Measurements from ENCODE around the gene SH2D3C. TPM values are rescaled to one million over a fixed set of nuclear protein-coding genes. Genes with fewer than 3 reads are reported as not detected.
A peak's percentile ranks its signal among the peaks of the same experiment; 100 is the strongest.

Gene SH2D3C
- total and polyA plus RNA-seq, 9 of the 15 experiments (the other 6 are each of a cell fraction or from before 2014, with no cell fraction given), result 0.03 to 1.2 (median 0.22) TPM; not detected in 1

DNA sequence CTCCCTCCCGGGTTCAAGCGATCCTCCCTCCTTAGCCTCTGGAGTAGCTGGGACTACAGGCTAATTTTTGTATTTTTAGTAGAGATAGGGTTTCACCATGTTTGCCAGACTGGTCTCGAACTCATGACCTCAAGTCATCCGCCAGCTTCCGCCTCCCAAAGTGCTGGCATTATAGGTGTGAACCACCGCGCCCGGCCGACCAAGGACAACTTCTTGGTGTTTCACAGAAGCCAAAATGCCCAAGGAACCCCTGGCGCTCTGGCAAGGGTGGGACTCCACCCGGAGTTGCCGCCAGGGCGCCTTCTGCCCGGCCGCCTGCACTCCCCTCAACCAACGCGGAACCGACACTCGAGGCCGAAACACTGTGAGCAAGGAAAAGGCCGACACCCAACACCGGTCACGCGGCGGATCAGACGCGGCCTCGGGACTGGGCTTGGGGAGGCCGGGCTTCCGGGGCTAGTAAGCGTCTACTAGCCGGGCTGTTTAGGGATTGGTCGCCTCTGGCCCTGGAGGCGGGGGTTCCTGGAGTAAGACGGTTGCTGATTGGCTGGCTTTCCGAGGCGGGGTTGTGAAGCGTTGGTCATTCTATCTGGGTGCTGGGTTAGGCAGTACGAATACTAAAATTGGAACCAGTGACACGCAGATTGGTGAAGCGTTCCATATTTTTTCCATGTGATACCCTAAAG, 79.3 kb downstream of the SH2D3C start (continued):
- TF ChIP-seq KLF13 (tag; IDR thresholded peaks at IDR 0.05; ENCODE audit: borderline replicate concordance, low read depth) (0 out of 2 replicates have a peak, but pooled peaks have one; percentile 32), POLR2B (IDR thresholded peaks at IDR 0.05; ENCODE audit: low read depth, partially characterized antibody) (peak; percentile 84), RBM22 (IDR thresholded peaks at IDR 0.05; ENCODE audit: low read depth, low read length, poor library complexity, severe bottlenecking) (peak; percentile 21), SMARCE1 (IDR thresholded peaks at IDR 0.05) (peak; percentile 57)
- TF ChIP-seq, protein P1, sequence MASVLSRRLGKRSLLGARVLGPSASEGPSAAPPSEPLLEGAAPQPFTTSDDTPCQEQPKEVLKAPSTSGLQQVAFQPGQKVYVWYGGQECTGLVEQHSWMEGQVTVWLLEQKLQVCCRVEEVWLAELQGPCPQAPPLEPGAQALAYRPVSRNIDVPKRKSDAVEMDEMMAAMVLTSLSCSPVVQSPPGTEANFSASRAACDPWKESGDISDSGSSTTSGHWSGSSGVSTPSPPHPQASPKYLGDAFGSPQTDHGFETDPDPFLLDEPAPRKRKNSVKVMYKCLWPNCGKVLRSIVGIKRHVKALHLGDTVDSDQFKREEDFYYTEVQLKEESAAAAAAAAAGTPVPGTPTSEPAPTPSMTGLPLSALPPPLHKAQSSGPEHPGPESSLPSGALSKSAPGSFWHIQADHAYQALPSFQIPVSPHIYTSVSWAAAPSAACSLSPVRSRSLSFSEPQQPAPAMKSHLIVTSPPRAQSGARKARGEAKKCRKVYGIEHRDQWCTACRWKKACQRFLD (CRISPR knock-in tag; IDR thresholded peaks at IDR 0.05), result peak; percentile 91

DNA sequence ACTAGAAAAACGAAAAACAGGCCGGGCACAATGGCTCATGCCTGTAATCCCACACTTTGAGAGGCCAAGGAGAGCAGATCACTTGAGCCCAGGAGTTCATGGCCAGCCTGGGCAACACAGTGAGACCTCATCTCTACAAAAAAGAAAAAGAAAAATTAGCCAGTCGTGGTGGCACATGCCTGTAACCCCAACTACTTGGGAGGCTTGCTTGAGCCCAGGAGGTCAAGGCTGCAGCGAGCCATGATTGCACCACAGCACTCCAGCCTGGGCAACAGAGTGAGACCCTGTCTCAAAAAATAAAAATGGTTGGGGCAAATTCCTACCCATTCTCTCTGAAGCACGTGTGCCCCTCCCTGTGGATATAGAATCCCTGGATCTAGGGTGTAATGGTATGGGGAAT, 80.1 kb downstream of the SH2D3C start:
- Histone ChIP-seq H4K20me1 (replicated peaks; ENCODE audit: control insufficient read depth, insufficient read depth, low read length) (no peaks in the 10 kb centered on the region), H3K27me3 (ENCODE audit: control insufficient read depth in 2 of 2, insufficient read depth in 2 of 2, low read length in 2 of 2) (no peaks in the 10 kb centered on the region), H3K4me1 (replicated peaks in 1 of 2; ENCODE audit: control insufficient read depth in 2 of 2, insufficient read depth in 2 of 2, low read length in 2 of 2) (peaks cover 25 to 26% of the 10 kb centered on the region in 2 experiments), H3K9ac (ENCODE audit: insufficient read depth in 1 of 2, low read depth in 2 of 2, low read length in 2 of 2) (peak overlapping the region in 1 of 2 experiments; percentile 60; a peak in 1 of 4 replicates), H3K79me2 (ENCODE audit: control insufficient read depth, insufficient read depth, low read length) (no peaks in the 10 kb centered on the region), H3K4me2 (ENCODE audit: insufficient read depth, low read length) (peak overlapping the region; percentile 59; the same call in 1 of the 2 replicates), H3K36me3 (ENCODE audit: control insufficient read depth, insufficient read depth, low read length) (no peaks in the 10 kb centered on the region), H3K9me3 (replicated peaks; ENCODE audit: control insufficient read depth, insufficient read depth, low read depth, low read length) (no peaks in the 10 kb centered on the region), H3K9me1 (ENCODE audit: control insufficient read depth, insufficient read depth, low read length) (no peaks in the 10 kb centered on the region), H3K4me3 (no peak overlapping the region), H3K27ac (ENCODE audit: extremely low read depth, low read depth, low read length) (0 out of 3 replicates have a peak overlapping the region, but pooled peaks have one; percentile 84), H2AFZ (ENCODE audit: low read depth, low read length) (peak overlapping the region; percentile 87; the same call in 1 of the 2 replicates)
- in situ Hi-C loops (cut with MboI), result no loop called here
- no TSS peak for BruUV-seq (replicated peaks)
- intact Hi-C loops (cut with micrococcal nuclease), result no loop called here
- DNase-seq (ENCODE audit: extremely low read depth in 1 of 4, low spot score in 3 of 4), result no peak
- FAIRE-seq, result no peak
- ChIA-PET POLR2A (no interaction called here), CTCF (ENCODE audit: low intra/inter-chr PET ratio) (no interaction called here)
- ATAC-seq, result no peak
- 77% methylated on average over 5 of the region's 5 CpGs for WGBS (ENCODE audit: insufficient coverage, low coverage, missing lambda C conversion rate)
- TF ChIP-seq ZNF121 (CRISPR knock-in tag; conservative IDR thresholded peaks at IDR 0.05) (peak; percentile 93), FUS (optimal IDR thresholded peaks at IDR 0.05; ENCODE audit: low read depth, low read length) (no peak), RBM25 (IDR thresholded peaks at IDR 0.05; ENCODE audit: low read depth, low read length, severe bottlenecking) (peak; percentile 6), CBX1 (IDR thresholded peaks at IDR 0.05; ENCODE audit: low read depth) (no peak), ZNF12 (CRISPR knock-in tag; IDR thresholded peaks at IDR 0.05) (0 out of 2 replicates have a peak, but pooled peaks have one; percentile 3), POLR2B (IDR thresholded peaks at IDR 0.05; ENCODE audit: low read depth, partially characterized antibody) (no peak), DMBX1 (CRISPR knock-in tag; IDR thresholded peaks at IDR 0.05; ENCODE audit: borderline replicate concordance) (no peak)

Data from K562 (cell line).